HG03095 (cell line): Measurements from ENCODE around the gene CHRNE.
"Not testable (repeated sequence)": the region's sequence is repeated elsewhere in the genome, so short reads cannot be mapped to it uniquely, and the experiment has no call there.

Source experiments
- ATAC-seq: cut with Tn5 transposase; IDR thresholded peaks from one replicate; pipeline ENCODE4 v1.9.1; 2021; ENCODE audit warnings: moderate library complexity; ENCODE audit not compliant: unreplicated experiment

Gene CHRNE

DNA sequence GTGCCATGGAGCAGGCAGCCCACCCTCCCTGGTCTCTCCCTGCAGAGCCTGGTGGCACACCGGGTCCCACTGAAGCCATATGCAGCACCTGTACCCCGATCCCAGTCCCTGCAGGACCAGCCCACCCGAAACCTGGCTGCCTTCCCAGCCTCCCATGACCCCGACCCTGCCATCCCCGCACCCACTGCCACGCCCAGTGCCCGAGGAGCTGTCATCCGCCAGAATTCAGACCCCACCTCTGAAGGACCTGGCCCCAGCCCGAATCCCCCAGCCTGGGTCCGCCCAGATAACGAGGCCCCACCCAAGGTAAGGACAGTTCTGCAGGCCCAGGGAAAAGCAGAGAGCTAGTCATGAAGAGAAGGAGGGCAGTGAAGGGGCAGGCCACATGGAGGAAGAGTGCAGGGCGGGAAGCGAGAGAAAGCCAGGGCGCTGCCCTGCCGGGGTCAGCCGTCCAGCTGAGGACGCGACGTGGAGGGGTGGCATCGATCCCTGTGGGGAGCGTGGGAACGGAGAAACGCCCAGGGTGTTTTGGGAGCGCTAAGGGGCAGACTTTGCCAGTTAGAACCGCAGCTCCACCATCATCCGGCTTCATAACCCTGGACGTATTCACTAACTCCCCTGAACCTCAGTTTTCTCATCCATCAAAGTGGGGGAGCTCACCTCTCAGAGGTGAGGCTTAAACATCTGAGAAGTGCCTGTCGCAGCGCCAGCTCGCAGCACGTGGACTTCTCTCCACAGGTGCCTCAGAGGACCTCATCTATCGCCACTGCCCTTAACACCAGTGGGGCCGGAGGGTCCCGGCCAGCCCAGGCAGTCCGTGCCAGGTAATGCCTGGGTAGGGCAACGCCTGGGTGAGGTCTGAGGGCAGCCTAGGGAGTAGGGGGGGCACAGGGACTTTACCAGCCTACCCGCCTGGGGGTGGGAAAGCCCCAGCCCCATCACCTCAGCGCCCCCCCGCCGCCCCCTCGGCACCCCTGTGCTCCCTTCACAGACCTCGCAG lies 11.2 kb downstream of the CHRNE start:
- ATAC-seq: no peak

GRCh38 chr17:4887581-4887980 lies 15.3 kb downstream of the CHRNE start:
- no peak for ATAC-seq

GRCh38 chr17:4886830-4887229 lies 16.1 kb downstream of the CHRNE start:
- ATAC-seq: no peak

DNA sequence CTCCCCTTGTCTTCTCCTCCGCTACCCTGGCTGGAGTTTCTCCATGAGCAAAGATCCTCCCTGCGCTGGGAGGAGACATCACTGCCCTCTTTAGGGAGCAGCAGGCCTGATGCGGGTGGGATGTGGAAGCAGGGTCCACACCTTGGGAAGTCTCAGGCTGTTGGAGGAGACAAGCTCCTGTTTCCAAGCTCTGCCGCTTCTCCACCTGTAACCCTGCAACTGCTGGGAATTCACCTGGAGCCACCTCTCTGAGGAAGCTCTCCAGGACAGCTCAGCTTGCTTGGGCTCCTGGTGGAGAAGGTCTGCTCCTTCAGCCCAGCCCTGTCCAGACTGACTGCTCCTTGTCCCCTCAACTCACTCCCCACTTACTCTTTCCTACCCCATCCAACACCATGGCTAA lies 18.4 kb downstream of the CHRNE start:
- no peak for ATAC-seq

GRCh38 chr17:4881761-4882555 lies 20.9 kb downstream of the CHRNE start:
- ATAC-seq: no peak

DNA sequence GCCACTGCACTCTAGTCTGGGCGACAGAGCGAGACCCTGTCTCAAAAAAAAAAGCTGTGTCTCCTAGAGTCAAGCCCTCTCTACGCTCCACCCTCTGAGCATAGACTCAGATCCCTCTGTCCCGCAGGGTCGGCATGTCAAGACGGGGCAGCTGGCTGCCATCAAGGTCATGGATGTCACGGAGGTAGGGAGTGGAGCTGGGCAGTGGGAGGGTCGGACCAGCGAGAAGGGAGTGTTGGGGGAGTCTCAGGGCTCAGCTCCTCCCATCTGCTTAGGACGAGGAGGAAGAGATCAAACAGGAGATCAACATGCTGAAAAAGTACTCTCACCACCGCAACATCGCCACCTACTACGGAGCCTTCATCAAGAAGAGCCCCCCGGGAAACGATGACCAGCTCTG lies 22.0 kb downstream of the CHRNE start:
- ATAC-seq: no peak

- ATAC-seq: no peak
These were observed 23.3 kb downstream of the CHRNE start for GRCh38 chr17:4879601-4880000.

GRCh38 chr17:4877089-4877488 lies 25.8 kb downstream of the CHRNE start:
- no peak for ATAC-seq

GRCh38 chr17:4872786-4873185 lies 30.1 kb downstream of the CHRNE start:
- no peak for ATAC-seq

- ATAC-seq: no peak
These were observed 32.0 kb downstream of the CHRNE start for GRCh38 chr17:4870855-4871254.

GRCh38 chr17:4869058-4869998 lies 33.6 kb downstream of the CHRNE start:
- not testable (repeated sequence) for ATAC-seq

- not testable (repeated sequence) for ATAC-seq
These were observed 35.4 kb downstream of the CHRNE start for GRCh38 chr17:4867535-4867934.

DNA sequence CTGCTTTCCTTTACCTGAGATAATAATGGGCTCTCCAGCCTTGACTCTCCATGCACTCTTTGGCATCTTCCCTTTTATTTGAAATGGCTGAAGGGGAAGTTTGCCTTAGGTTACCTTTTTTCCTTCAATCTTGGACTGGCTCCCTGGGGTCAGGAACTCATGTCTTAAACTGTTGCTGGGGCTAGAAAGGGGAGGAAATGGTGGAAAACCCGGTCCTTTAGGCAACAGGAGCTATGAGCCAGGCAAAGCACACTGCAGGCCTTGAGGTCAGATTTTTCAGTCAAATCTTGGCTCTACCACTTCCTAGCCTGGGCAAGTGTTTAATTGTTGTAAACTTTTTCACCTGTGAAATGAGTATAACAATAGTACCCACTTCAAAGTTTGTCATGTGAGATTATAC lies 39.6 kb downstream of the CHRNE start:
- ATAC-seq: no peak

- ATAC-seq: no peak
These were observed 40.2 kb downstream of the CHRNE start for GRCh38 chr17:4862720-4863119.

- no peak for ATAC-seq
These were observed 41.8 kb downstream of the CHRNE start for GRCh38 chr17:4861052-4861451.

DNA sequence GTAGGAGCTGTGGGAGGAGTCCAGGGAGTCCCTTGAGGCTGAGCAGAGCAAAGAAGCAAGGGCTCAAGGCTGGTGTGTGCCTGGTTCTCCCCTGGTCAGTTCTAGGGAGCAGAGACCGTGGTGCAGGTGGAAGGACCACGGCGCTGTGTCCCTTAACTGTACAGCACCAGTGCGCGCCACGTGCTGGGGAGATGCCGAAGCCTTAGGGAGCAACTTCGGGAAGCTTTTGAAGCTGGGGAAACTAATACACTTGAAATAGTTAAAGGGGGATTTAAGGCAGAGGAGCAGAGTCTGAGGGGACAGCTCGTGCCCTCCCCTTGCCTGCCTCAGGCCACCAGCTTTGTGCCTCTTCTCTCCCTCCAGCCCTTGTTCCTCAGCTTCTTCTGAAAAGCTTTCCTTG lies 42.2 kb downstream of the CHRNE start:
- ATAC-seq: no peak

DNA sequence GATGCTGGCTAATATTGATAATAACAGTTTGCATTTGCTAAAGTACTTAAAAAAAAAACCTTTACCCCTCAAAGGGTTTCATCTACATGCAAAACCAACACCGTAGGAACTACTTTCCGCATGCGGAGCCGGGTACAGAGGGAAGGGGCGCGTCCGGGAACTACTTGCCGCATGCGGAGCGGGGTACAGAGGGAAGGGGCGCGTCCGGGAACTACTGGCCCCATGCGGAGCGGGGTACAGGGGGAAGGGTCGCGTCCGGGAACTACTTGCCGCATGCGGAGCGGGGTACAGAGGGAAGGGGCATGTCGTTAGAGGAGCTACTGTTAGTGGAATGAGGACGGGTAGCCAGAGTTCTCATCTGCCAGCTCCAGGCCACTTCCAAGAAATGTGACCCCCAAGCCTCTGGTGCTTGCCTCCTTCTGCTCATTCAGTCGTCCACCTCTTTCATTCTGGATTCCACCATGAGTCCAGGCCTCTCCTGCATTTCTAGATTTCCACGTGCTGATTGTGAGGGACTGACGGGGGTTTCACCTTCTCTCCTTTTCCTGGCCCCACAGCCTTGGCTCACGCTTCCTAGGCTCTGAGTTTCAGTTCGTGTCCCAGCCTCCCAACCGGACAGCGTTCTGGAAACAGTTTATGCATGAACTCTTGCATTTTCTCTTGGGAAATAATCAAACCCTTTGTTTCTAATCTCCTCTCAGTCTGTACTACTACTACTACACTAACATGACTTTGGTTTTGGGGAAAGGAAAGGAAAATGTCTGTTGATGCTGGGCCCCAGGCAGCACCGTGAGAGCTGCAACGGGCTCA lies 42.9 kb downstream of the CHRNE start:
- ATAC-seq: no peak

- ATAC-seq: no peak
These were observed 44.0 kb downstream of the CHRNE start for GRCh38 chr17:4858882-4859260.

- no peak for ATAC-seq
These were observed 44.6 kb downstream of the CHRNE start for GRCh38 chr17:4858068-4858881.
